Stimulated activated CD4-positive, alpha-beta T cell treated with anti-CD3 and anti-CD28 coated beads, Interleukin-1b, Interleukin-23, amount 100 ng/mL, for 4 hours (primary cell): ENCODE results near the gene SLC6A13.

Experiments used
- DNase-seq, 2 donors: peaks; one replicate each; pipeline ENCODE4 v3.0.0-alpha.2; 2020; ENCODE audit warnings: low read depth in 2 of 2

The SLC6A13 gene

GRCh38 chr12:177980-178828, 84.4 kb downstream of the SLC6A13 start:
- DNase-seq = no peak

DNA sequence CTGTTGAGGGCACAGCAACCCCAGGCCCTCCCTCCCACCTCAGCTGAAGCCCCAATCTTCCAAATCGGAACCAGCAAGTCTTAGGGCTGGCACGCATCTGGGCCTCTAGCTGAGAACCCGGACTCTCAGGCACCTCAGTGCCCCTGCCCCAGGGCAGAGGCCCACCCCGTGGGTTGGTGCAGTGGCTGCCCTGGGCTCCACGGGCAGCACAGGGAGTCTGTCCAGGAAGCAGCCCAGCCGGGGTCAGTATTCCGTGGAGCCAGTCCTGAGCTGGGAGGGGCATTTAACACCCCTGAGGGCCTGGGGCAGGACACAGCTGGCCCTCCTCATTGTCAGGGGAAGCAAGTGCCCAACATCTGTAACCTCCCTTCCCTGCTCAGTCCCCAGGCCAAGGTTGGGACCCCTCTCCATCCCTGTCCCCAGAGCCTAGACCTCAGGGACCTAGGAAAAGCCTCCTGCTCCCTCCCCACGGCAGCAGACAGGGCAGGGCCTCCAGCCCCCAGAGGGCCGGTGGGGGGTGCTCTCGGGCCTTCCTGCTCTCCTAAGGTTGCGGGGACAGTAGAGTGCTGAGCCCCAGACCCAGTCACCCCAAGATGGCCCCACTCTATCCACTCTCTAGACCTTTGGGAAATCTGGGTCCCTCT, 85.2 kb downstream of the SLC6A13 start:
- no peak for DNase-seq

DNA sequence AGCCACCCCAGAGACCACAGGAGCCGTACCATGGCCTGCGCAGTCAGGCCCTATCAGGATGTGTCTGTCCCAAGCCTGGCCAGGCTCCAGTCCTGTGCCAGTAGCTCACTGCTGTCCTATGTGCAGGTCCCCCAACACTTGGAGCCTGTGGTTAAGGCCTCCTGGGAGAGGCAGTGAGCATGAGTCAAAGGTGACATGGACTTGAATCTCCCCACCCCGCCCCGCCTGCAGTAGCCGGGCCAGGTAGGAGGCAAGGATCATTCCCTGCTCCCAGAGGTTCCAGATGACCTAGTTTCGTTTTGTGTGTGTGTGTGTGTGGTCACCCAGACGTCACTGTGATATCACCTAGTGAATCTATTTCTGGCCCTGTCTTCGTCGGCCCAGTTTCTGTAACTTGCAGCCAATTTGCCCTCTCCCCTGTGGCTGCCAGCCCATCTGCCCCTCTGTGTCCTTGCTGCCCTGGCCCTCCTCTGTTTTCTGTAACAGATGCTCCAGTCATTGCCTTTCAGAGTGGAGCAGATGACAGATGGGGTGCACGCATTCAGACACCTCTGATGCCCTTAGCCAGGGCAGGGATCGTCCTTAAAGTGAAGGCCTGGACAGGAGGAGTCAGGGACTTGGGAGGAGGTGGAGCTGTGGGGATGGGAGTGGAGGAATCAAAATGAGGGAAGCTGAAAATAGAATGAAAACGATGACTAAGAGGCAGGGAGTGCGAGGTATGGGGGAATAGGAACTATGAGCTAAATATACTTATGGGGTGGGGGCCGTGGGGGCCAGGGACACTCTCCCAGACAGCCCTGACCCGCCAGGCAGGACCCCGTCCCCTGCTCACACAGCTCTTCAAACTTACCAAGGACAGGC, 86.1 kb downstream of the SLC6A13 start:
- no peak for DNase-seq

GRCh38 chr12:175759-176158, 86.9 kb downstream of the SLC6A13 start:
- DNase-seq = no peak

DNA sequence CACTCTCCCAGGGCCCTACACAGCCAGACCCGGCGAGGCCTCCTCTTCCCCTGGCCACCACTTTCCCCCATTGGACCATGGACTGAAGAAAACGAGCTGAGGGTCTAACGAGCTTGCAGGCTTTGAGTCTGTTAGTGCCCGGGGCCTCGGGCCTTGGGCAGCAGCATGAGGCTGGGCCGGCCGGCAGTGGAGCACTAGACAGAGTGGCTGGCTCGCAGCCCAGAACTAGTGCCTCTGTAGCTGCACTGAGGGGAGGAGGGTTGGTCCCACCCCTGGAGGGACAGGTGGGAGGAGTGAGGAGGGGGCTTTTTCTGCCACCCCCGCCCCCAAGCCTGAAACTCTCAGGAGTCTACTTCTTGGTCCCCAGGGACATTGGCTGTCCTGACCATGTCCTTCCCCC, 87.4 kb downstream of the SLC6A13 start:
- no peak for DNase-seq

DNA sequence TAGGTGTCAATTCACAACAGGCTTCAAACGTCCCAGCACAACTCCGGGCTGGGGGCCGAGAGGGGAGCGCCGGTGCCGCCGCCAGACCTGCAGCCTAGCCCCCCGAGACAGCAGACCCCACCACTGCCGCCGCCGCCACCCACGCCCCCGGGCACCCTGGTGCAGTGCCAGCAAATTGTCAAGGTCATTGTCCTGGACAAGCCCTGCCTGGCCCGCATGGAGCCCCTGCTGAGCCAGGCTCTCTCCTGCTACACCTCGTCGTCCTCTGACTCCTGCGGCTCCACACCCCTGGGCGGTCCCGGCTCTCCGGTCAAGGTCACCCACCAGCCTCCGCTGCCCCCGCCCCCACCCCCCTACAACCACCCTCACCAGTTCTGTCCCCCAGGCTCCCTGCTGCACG, 88.0 kb downstream of the SLC6A13 start:
- no peak for DNase-seq

DNA sequence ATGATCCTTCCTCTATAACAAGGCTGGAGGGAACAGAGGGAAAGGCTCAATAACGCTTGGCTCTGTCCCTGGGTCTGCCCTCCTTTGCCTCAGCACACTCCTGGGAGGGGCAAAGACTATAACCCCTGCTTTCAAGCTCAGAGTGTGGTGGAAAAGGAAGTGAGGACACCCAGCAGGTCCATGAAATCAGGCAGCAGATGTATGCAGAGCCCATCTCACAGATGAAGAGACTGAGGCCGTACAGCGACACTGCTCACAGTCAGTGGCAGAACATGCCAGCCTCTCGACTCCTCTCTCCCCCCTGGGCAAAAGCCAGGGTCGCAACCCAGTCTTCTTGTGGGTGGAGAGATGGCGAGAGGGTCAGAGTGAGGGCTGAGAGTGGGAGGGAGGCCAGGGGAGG, 88.5 kb downstream of the SLC6A13 start:
- DNase-seq = no peak

DNA sequence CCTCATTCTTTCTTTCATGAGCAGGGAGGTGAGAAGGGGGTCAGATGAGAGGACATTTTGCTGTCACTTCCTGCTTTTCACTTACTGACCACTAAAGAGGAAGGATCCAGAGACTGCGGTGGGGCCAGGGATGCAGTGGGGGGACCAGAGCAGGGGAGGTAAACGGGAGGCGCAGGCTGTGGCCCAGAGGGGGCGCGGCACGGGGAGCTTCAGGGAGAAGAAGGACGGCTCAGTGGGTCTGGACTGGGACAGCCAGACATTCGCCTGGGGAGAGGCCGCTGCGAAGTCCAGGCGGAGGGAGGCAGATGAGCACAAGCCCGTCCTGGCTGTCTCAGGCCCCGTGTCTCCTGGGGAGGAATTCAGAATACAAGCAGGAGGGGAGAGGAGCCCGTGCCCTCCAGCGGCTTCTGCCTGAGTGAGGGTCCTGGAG, 89.9 kb downstream of the SLC6A13 start:
- DNase-seq = no peak

DNA sequence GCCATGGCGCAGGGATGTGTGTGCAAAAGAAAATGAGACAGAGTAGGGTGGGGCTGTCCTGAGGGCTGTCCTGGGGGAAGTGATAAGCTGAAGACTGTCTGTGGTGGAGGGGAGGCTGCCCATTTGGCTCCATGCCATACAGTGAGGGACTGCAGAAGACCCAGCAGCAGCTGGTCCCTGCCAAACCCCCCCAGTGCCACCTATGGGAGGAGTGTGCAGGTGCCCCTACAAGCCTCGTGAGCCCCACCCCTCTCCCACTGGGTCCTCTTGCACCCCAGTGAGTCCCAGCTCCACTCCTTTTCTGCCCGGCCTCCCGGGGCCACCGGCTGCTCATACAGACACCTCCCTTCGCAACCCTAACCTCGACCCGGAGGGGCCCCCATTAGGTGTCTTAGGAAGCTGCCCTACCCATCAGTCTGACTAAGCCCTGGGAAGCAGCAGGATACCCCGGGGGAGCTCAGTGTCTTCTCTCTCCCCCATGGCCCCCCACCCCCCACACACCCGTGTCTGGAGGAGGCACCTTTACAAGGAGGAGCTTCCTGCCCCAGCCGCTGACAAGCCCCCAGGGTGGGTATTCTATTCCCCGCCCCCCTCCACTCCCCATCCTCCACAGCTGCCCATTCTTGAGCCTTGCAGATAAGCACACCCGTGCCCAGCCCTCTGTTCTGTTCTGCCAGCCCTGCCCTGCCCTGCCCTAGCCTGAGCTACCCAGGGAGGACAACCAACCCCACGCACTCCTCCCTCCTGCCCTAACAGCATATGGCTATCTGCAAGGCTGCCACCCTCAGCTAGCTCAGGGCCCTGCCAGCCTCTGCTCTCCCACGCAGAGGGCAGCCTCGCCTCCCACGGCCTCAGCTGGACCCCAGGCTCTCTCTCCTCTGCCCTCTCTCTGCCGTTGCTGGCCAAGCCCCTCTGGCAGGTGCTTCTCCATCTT, 90.6 kb downstream of the SLC6A13 start:
- no peak for DNase-seq

DNA sequence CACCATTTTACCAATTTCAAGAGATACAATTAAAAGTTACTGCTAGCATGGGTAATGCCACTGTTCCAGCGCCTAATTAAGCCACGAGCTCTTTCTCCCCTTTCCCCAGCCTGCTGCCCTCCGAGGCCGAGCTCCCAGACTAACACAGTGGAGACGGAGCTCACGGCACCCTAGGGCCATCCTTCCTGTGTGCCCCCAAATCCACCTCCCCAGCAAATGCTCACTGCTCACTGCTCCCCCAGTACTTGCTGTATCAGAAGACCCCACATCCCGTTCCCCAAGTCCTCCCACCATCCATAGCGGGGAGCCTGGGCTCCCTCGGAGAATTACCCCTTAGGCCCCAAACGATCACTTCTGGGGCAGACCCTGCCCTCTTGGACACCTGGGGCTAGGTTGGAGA, 91.4 kb downstream of the SLC6A13 start:
- no peak for DNase-seq
